ENCODE data around the gene SPECC1. TPM values are rescaled to one million over a fixed set of nuclear protein-coding genes. Genes with fewer than 3 reads are reported as not detected.
"Not testable (repeated sequence)": the region's sequence is repeated elsewhere in the genome, so short reads cannot be mapped to it uniquely, and the experiment has no call there.

SPECC1 gene
- total RNA-seq, 1 donor from 2014 or later: 35.6 TPM

DNA sequence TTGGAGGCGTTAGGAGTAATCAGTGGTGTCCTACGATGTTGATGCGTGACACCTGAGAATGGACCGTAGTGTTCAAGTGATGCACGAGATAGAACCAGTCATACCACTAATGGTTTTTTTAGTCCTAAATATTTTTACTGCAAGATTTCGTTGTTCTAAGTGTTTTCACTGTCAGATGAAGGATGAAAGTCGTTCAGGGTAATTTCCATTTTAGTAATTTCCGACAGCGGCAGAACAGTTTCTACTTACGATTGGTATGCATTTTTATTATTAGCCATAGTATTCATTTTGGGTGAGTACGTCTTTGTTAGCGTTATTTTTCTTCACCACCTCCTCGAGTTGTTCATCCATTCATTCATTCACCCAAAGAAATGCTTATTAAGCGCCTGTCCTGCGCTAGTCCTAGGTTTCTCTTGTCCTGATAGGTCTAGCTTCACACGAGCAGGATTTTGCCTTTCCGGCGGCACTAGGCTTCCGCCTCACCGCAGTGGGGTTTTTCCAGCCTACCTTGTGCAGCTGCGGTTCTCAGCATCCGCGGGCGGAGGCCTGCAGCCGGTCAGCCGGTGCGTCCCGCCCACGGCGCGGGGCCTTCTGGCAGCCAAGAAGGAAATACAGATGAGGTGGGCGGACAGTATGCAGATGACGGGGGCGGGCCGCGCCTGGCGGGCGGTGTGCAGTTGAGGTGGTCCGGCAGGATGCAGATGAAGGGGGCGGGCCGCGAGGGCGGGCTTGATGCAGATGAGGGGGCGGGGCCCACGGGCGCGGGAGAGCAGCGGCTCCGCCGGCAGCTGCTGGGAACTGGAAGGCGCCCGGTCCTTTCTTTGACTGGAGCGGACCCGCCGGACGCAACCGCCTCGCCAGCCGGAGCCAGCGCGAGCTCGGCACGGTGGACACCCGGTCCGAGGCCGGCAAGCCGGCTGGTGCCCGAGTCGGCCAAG lies 146.4 kb downstream of the SPECC1 start:
- Mint-ChIP-seq H3K4me1 (peaks cover 9% of the 10 kb centered on the region), H3K36me3 (peaks cover 2% of the 10 kb centered on the region), H3K4me3 (no peak overlapping the region), H3K27ac (peak overlapping the region; percentile 71), H3K27me3 (ENCODE audit: low read depth) (peaks cover 7% of the 10 kb centered on the region), H3K9me3 (no peaks in the 10 kb centered on the region)
- peak; percentile 98 to 99 for DNase-seq (ENCODE audit: low spot score in 2 of 2, unreplicated experiment in 2 of 2)
- TF ChIP-seq, protein P1, sequence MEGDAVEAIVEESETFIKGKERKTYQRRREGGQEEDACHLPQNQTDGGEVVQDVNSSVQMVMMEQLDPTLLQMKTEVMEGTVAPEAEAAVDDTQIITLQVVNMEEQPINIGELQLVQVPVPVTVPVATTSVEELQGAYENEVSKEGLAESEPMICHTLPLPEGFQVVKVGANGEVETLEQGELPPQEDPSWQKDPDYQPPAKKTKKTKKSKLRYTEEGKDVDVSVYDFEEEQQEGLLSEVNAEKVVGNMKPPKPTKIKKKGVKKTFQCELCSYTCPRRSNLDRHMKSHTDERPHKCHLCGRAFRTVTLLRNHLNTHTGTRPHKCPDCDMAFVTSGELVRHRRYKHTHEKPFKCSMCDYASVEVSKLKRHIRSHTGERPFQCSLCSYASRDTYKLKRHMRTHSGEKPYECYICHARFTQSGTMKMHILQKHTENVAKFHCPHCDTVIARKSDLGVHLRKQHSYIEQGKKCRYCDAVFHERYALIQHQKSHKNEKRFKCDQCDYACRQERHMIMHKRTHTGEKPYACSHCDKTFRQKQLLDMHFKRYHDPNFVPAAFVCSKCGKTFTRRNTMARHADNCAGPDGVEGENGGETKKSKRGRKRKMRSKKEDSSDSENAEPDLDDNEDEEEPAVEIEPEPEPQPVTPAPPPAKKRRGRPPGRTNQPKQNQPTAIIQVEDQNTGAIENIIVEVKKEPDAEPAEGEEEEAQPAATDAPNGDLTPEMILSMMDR (IDR thresholded peaks at IDR 0.05; ENCODE audit: unreplicated experiment): no peak

DNA sequence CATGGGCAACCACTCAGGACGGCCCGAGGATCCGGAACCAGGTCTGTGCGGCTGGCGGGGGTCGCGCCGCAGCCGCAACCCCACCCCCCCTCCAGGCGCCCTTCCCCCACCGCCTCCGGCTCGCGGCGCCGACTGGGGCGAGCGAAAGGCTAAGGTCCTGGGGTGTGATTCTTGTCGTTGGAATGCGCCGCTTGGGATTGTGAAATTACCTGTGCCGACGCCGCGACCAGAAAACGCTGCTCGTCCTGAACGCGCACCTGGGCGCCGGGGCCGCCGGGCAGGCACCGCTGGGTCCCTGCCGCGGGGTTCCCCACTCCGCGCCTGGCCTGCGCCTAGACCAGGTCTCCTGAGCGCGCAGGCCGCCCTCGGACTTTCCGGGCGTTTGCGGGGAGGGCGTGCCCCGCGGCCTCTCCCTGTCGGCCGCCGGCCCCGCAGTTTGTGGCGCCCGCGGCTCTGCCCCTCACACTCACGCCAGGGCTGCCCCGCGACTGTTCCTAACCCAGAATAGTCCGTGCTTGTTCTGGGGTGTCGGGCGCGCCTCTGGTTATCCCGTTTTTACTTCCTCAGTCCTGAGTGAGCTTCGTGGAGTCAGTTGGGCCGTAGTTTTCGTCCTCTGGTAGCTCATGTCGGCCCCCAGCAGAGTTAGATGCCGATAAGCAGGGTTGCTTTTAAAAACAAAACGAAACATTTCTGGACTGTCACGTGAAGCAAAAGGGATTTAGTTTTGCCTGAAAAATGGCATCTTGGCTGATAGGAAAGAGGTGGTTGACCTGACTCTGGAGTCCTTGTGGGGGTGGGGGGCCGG lies 147.2 kb downstream of the SPECC1 start:
- DNase-seq (ENCODE audit: low spot score in 2 of 2, unreplicated experiment in 2 of 2): peak; percentile 38 to 63
- H3K27me3 Mint-ChIP-seq (ENCODE audit: low read depth): peaks cover 7% of the 10 kb centered on the region
- TF ChIP-seq, protein P1 (IDR thresholded peaks at IDR 0.05; ENCODE audit: unreplicated experiment): no peak
- peaks cover 2% of the 10 kb centered on the region for H3K36me3 Mint-ChIP-seq
- H3K27ac Mint-ChIP-seq: peak overlapping the region; percentile 90
- peaks cover 9% of the 10 kb centered on the region for H3K4me1 Mint-ChIP-seq
- H3K4me3 Mint-ChIP-seq: no peak overlapping the region
- H3K9me3 Mint-ChIP-seq: no peaks in the 10 kb centered on the region

DNA sequence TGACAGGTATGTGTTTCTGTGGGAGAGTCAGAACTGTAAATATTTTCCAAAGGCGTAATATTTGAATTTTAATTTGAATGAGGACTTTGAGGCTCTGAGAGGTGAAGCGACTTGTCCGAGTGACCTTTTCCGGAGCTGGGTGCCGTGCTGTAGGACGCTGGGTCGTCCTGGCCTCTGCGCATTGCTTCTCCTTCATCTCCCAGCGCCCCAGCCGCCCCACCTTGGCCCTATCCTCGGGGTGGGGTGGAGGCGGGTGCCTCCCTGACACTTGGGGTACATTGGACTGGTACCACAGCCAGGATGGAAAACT lies 147.8 kb downstream of the SPECC1 start:
- Mint-ChIP-seq H3K36me3 (peaks cover 2% of the 10 kb centered on the region), H3K27me3 (ENCODE audit: low read depth) (peaks cover 7% of the 10 kb centered on the region), H3K27ac (peak overlapping the region; percentile 90), H3K4me3 (no peak overlapping the region), H3K9me3 (no peaks in the 10 kb centered on the region), H3K4me1 (peaks cover 9% of the 10 kb centered on the region)
- TF ChIP-seq, protein P1 (IDR thresholded peaks at IDR 0.05; ENCODE audit: unreplicated experiment): no peak
- DNase-seq (ENCODE audit: low spot score in 2 of 2, unreplicated experiment in 2 of 2): no peak

DNA sequence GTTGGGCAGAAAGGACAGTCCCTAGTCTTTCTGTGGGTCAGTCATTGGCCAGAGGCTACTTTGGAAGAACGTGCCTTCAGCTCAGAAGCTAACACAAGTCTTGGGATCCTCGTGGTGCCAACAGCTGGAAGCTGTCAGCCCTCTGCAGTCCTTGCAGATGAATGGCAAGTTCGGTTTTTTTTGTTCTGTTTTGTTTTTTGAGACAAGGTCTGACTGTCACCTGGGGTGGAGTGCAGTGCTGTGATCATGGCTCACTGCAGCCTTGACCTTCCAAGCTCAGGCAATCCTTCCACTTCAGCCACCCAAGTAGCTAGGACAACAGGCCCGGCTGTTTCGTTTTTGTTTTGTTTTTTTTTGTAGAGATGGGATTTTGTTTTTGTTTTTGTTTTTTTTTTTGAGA lies 149.4 kb downstream of the SPECC1 start:
- peaks cover 2% of the 10 kb centered on the region for H3K36me3 Mint-ChIP-seq

DNA sequence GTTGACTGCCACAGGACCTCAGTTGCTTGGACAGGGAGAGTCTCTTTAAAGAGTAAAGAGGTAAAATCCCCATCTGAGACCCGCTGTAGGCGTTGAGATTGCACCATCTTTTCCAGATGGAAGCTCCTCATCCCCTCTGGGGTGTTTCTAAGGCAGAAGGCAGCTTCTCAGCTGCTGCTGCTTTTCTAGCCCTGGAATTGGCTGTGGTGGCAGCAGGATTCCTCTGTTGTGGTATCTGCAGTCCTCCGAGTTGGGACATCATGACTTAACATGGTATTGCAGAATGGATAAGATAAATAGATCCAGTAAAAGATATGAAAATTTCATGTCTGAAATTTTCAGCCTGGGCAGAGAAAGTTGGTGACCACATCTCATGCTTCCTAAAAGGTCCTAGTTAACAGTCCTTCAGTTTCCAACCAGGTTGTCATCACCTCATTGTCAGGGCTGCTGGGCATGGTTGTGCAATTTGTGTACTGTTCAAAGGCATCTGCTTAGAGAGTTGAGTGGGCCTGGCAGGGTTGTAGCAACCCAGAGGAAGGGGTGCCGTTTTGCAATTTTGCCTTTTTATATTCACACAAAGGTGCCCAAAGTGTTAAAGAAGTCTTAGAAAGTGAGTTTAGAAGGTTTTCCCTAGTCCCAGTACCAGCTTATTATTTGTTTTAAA lies 150.4 kb downstream of the SPECC1 start:
- no peak overlapping the region for H3K4me3 Mint-ChIP-seq
- H3K27ac Mint-ChIP-seq: no peak overlapping the region
- DNase-seq (ENCODE audit: low spot score in 2 of 2, unreplicated experiment in 2 of 2): no peak
- H3K27me3 Mint-ChIP-seq (ENCODE audit: low read depth): peaks cover 7% of the 10 kb centered on the region
- TF ChIP-seq, protein P1 (IDR thresholded peaks at IDR 0.05; ENCODE audit: unreplicated experiment): no peak
- peaks cover 2% of the 10 kb centered on the region for H3K36me3 Mint-ChIP-seq
- peaks cover 9% of the 10 kb centered on the region for H3K4me1 Mint-ChIP-seq
- H3K9me3 Mint-ChIP-seq: no peaks in the 10 kb centered on the region

More for the DNA sequence above, 149.4 kb downstream of the SPECC1 start:
- Mint-ChIP-seq H3K27me3 (ENCODE audit: low read depth) (peaks cover 7% of the 10 kb centered on the region), H3K4me3 (no peak overlapping the region), H3K9me3 (no peaks in the 10 kb centered on the region), H3K27ac (no peak overlapping the region), H3K4me1 (peaks cover 9% of the 10 kb centered on the region)
- TF ChIP-seq, protein P1 (IDR thresholded peaks at IDR 0.05; ENCODE audit: unreplicated experiment): no peak
- no peak for DNase-seq (ENCODE audit: low spot score in 2 of 2, unreplicated experiment in 2 of 2)

DNA sequence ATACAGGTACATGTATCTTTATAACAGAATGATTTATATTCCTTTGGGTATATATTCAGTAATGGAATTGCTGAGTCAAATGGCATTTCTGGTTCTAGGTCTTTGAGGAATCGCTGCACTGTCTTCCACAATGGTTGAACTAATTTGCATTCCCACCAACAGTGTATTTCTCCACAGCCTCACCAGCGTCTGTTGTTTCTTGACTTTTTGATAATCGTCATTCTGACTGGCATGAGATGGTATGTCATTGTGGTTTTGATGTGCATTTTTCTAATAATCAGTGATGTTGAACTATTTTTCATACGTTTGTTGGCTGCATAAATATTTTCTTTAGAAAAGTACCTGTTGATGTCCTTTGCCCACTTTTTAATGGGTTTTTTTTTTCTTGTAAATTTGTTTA lies 156.4 kb downstream of the SPECC1 start:
- H3K27me3 Mint-ChIP-seq (ENCODE audit: low read depth); H3K36me3 Mint-ChIP-seq; H3K9me3 Mint-ChIP-seq; H3K4me3 Mint-ChIP-seq; H3K27ac Mint-ChIP-seq; DNase-seq (ENCODE audit: low spot score in 2 of 2, unreplicated experiment in 2 of 2); H3K4me1 Mint-ChIP-seq: not testable (repeated sequence)

Data from mesothelial cell of epicardium (in vitro differentiated cells).